ENCODE measurements around the gene NECTIN1. TPM values are rescaled to one million over a fixed set of nuclear protein-coding genes. Genes with fewer than 3 reads are reported as not detected.

Gene NECTIN1
- total and polyA plus RNA-seq, 2 of the 13 experiments (the other 11 are each of a cell fraction or from before 2014, with no cell fraction given): 3.9 to 7.3 TPM

DNA sequence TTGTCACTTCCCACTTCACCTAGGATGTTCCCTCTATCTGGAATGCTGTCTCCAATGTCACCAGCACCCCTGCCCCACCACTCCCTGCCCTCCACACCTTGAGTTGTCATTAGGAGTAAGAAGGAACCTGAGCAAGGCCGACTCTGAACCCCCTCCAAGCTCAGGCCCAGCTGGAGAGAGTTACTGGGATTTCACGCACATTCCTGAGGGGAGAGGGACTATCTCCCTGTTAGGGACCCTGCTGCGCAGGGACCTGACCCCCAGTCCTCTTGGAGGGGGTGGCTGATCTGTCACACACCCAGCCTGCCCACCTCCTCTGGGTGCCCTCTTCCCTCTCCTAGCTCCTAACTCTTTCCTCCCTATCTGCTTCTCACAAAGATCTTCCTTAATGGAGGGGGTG lies 81.7 kb downstream of the NECTIN1 start (continued):
- TF ChIP-seq HNF1A (IDR thresholded peaks at IDR 0.05; ENCODE audit: low read depth) (no peak), HNF1A (CRISPR knock-in tag; IDR thresholded peaks at IDR 0.05; ENCODE audit: borderline replicate concordance) (no peak)

GRCh38 chr11:119645018-119645417 lies 84.0 kb downstream of the NECTIN1 start:
- Histone ChIP-seq H3K4me1 (ENCODE audit: insufficient read depth, low read length) (peaks cover 7% of the 10 kb centered on the region; the same call in 1 of the 2 replicates), H3K9me3 (ENCODE audit: low read length) (no peaks in the 10 kb centered on the region), H4K20me1 (ENCODE audit: insufficient read depth, low read length) (no peaks in the 10 kb centered on the region), H3K9ac (ENCODE audit: insufficient read depth, low read depth, low read length) (no peak overlapping the region), H3K79me2 (ENCODE audit: insufficient read depth, low read length) (no peaks in the 10 kb centered on the region), H2AFZ (ENCODE audit: low read length) (no peak overlapping the region), H3K4me2 (ENCODE audit: low read depth, low read length) (no peak overlapping the region), H3K4me3 (replicated peaks in 1 of 3; ENCODE audit: insufficient read depth in 1 of 3, low read depth in 2 of 3, low read length in 3 of 3) (no peak overlapping the region), H3K27me3 (ENCODE audit: control insufficient read depth in 1 of 2, insufficient read depth in 2 of 2, low read length in 2 of 2) (peaks cover 3 to 46% of the 10 kb centered on the region in 2 experiments; a peak in 3 of 5 replicates), H3K36me3 (replicated peaks in 1 of 2; ENCODE audit: control insufficient read depth in 1 of 2, insufficient read depth in 2 of 2, low read length in 2 of 2) (no peaks in the 10 kb centered on the region), H3K27ac (ENCODE audit: extremely low read length, insufficient read depth, low read length) (no peak overlapping the region)
- DNase-seq (ENCODE audit: low spot score) (no peak), ATAC-seq (peak; percentile 17; the same call in 2 of the 3 replicates), FAIRE-seq (no peak)
- BruUV-seq (replicated peaks): no TSS peak
- intact Hi-C loops (cut with micrococcal nuclease; ENCODE audit: unreplicated experiment) (no loop called here), in situ Hi-C loops (cut with HindIII; ENCODE audit: extremely low pct_ligation_motif_present, low pct_unique_long_range_greater_than_20kb) (no loop called here)
- 0% methylated on average over 2 of the region's 5 CpGs for WGBS (ENCODE audit: low lambda C conversion rate)
- ChIA-PET CTCF (ENCODE audit: low intra/inter-chr PET ratio, low total read pairs) (no interaction called here), POLR2A (interaction anchor here (1.7 kb wide), 1 partner anchor 84 kb away, joined by 4 read pairs; the partner anchor contains the start of gene NECTIN1)
- peak; percentile 40; the same call in 1 of the 2 replicates for TF ChIP-seq PPARG (CRISPR knock-in tag; conservative IDR thresholded peaks at IDR 0.05)
- TF ChIP-seq PAF1 (CRISPR knock-in tag; IDR thresholded peaks at IDR 0.05): no peak

Data from HepG2 (cell line).